Right renal cortex interstitium (tissue), 3 donors: ENCODE results near the gene ERICH2. TPM values are rescaled to one million over a fixed set of nuclear protein-coding genes. Genes with fewer than 3 reads are reported as not detected.

Experiments
- DNase-seq, 3 donors: peaks; one replicate each; pipeline ENCODE4 v3.0.0-alpha.2; 2013; ENCODE audit warnings: low read depth in 3 of 3, low spot score in 2 of 3
- polyA plus RNA-seq, 3 donors: library from polyadenylated mRNA; unstranded; fragments of 120-200 nt; gene quantifications; one replicate each; pipeline ENCODE4 v1.2.1, GENCODE V29; 2013; ENCODE audit not compliant: insufficient read length in 3 of 3

Gene ERICH2
- polyA plus RNA-seq, 3 donors, result 2.2 to 3.1 (median 2.7) TPM

GRCh38 chr2:170816504-170817092 lies 46.4 kb downstream of the ERICH2 start, which contains the start of gene GAD1:
Gene GAD1, plus strand, starts transcription at chr2:170816887. Its CDS starts 1,705 bp downstream, at chr2:170818592.
- DNase-seq, result no peak

- no peak for DNase-seq
Observed at GRCh38 chr2:170817093-170818035, 47.2 kb downstream of the ERICH2 start.

GRCh38 chr2:170818036-170818751 lies 48.0 kb downstream of the ERICH2 start:
- no peak for DNase-seq

GRCh38 chr2:170818752-170819470 lies 48.7 kb downstream of the ERICH2 start:
- no peak for DNase-seq

- DNase-seq, result no peak
Observed at GRCh38 chr2:170819680-170820664, 49.8 kb downstream of the ERICH2 start.

- no peak for DNase-seq
Observed at GRCh38 chr2:170820757-170821530, 50.8 kb downstream of the ERICH2 start.

GRCh38 chr2:170821531-170822289 lies 51.5 kb downstream of the ERICH2 start:
- no peak for DNase-seq

GRCh38 chr2:170822290-170823087 lies 52.3 kb downstream of the ERICH2 start:
- DNase-seq, result no peak

- no peak for DNase-seq
Observed at GRCh38 chr2:170823088-170823897, 53.1 kb downstream of the ERICH2 start.

- DNase-seq, result no peak
Observed at GRCh38 chr2:170823898-170824215, 53.7 kb downstream of the ERICH2 start.

- no peak for DNase-seq
Observed at GRCh38 chr2:170824526-170825015, 54.4 kb downstream of the ERICH2 start.

GRCh38 chr2:170827841-170828532 lies 57.8 kb downstream of the ERICH2 start:
- no peak for DNase-seq

- no peak for DNase-seq
Observed at GRCh38 chr2:170828533-170828916, 58.3 kb downstream of the ERICH2 start.

GRCh38 chr2:170829036-170829435 lies 58.9 kb downstream of the ERICH2 start:
- no peak for DNase-seq

- no peak for DNase-seq
Observed at GRCh38 chr2:170830166-170830565, 60.0 kb downstream of the ERICH2 start.

- no peak for DNase-seq
Observed at GRCh38 chr2:170831115-170831514, 60.9 kb downstream of the ERICH2 start.
